Prostate gland (tissue), 2 donors: Measurements from ENCODE around the gene WWC2. TPM values are rescaled to one million over a fixed set of nuclear protein-coding genes. Genes with fewer than 3 reads are reported as not detected.
A peak's percentile ranks its signal among the peaks of the same experiment; 100 is the strongest.

ENCODE experiments used
- DNase-seq: peaks from one replicate; pipeline ENCODE4 v3.0.0-alpha.2; 2019; ENCODE audit warnings: low spot score
- H3K27ac ChIP-seq, 2 donors: fragments of 200-600 bp; sonication (generic); 2 replicates each; pipeline ENCODE4 v1.5.1; 2017 to 2019
- H3K27me3 ChIP-seq: fragments of 200-600 bp; sonication (generic); replicated peaks from 2 replicates; pipeline ENCODE4 v1.5.1; 2019; ENCODE audit not compliant: insufficient read depth
- H3K36me3 ChIP-seq, 2 donors: fragments of 200-600 bp; sonication (generic); 1 replicate in 1 of 2; 2 replicates in 1 of 2; pipeline versions ENCODE4 v1.5.1 to v1.8.1; 2017 to 2019
- H3K4me1 ChIP-seq: fragments of 200-600 bp; sonication (generic); replicated peaks from 2 replicates; pipeline ENCODE4 v1.5.1; 2019
- H3K4me3 ChIP-seq, 2 donors: fragments of 200-600 bp; sonication (generic); 2 replicates each; pipeline ENCODE4 v1.5.1; 2017 to 2019
- H3K9me3 ChIP-seq: fragments of 200-600 bp; sonication (generic); 2 replicates; pipeline ENCODE4 v1.5.1; 2017
- POLR2A ChIP-seq: fragments of 450-650 bp; IDR thresholded peaks from one replicate; pipeline ENCODE4 v1.6.1; 2016; ENCODE audit warnings: antibody characterized with exemption, mild to moderate bottlenecking
- POLR2AphosphoS5 ChIP-seq: sonication (generic); formaldehyde crosslinking; IDR thresholded peaks from one replicate; pipeline ENCODE4 v1.6.1; 2017; ENCODE audit warnings: antibody characterized with exemption
- WGBS: methylation state at CpG from one replicate; pipeline ENCODE4 v1.1.5; 2018; 5-methylcytosine and 5-hydroxymethylcytosine counted together
- intact Hi-C: fragments of 100-400 bp; cut with DNase I; formaldehyde crosslinking; loops from one replicate; pipeline ENCODE4 v1.14.2; 2022
- total RNA-seq, 2 donors: library from RNA; depleted of rRNA; stranded (reverse); fragments of >200 nt; gene quantifications; one replicate each; pipeline ENCODE4 v1.1.0, GENCODE V29; 2016
- TF ChIP-seq, protein P1 (sequence below), 4 experiments: fragments of 200-600 bp in 2 of 4; fragments of 450-650 bp in 2 of 4; sonication (generic) in 2 of 4; IDR thresholded peaks; 1 replicate in 3 of 4; 2 replicates in 1 of 4; pipeline ENCODE4 v1.5.1; 2016 to 2019; ENCODE audit warnings: antibody characterized with exemption in 4 of 4, mild to moderate bottlenecking in 2 of 4, moderate library complexity in 2 of 4

Gene WWC2
- total RNA-seq, 2 donors from 2014 or later, result 17.6 to 44.1 TPM

DNA sequence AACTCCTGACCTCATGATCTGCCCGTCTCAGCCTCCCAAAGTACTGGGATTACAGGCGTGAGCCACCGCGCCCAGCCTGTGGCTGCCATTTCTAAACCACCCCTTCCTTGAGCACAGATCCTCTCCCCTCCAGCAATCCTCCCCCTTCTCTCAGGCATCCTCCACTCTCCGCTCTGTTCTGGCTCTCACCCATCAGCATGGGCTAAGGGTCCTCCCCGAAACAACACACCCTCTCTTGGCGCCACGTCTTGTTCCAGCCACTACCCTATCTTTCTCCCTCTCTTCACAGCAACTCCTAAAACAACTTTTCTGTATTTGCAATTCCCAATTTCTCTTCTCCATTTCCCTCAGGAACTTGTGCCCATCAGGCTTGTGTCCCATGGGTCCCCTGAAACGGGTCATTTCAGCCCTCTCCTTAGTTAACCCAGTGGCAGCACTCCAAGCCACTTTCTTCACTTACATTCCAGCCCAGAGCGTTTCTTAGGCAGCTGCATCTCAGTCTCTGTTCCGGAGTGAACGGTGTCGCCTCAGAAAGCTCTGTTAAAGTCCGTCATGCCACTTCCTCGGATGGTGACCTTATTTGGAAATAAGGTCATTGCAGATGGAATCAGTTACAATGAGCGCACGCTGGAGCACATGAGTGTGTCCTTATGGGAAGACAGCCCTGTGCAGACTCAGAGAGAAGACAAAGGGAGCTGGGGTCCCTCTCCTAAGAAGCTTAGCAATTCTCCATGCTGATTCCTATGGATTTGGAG, 251.4 kb downstream of the WWC2 start:
- intact Hi-C loops, result no loop called here
- H3K27me3 ChIP-seq, result no peaks in the 10 kb centered on the region
- DNase-seq, result no peak
- H3K4me3 ChIP-seq, result no peak overlapping the region
- TF ChIP-seq POLR2A, result no peak
- no peak for TF ChIP-seq POLR2AphosphoS5
- TF ChIP-seq, protein P1, sequence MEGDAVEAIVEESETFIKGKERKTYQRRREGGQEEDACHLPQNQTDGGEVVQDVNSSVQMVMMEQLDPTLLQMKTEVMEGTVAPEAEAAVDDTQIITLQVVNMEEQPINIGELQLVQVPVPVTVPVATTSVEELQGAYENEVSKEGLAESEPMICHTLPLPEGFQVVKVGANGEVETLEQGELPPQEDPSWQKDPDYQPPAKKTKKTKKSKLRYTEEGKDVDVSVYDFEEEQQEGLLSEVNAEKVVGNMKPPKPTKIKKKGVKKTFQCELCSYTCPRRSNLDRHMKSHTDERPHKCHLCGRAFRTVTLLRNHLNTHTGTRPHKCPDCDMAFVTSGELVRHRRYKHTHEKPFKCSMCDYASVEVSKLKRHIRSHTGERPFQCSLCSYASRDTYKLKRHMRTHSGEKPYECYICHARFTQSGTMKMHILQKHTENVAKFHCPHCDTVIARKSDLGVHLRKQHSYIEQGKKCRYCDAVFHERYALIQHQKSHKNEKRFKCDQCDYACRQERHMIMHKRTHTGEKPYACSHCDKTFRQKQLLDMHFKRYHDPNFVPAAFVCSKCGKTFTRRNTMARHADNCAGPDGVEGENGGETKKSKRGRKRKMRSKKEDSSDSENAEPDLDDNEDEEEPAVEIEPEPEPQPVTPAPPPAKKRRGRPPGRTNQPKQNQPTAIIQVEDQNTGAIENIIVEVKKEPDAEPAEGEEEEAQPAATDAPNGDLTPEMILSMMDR (IDR thresholded peaks at IDR 0.05), result no peak
- no peak overlapping the region for H3K27ac ChIP-seq
- H3K9me3 ChIP-seq, result no peaks in the 10 kb centered on the region
- H3K36me3 ChIP-seq, result no peaks in the 10 kb centered on the region
- H3K4me1 ChIP-seq, result no peaks in the 10 kb centered on the region
- 88% methylated on average over 17 of the region's 17 CpGs for WGBS

DNA sequence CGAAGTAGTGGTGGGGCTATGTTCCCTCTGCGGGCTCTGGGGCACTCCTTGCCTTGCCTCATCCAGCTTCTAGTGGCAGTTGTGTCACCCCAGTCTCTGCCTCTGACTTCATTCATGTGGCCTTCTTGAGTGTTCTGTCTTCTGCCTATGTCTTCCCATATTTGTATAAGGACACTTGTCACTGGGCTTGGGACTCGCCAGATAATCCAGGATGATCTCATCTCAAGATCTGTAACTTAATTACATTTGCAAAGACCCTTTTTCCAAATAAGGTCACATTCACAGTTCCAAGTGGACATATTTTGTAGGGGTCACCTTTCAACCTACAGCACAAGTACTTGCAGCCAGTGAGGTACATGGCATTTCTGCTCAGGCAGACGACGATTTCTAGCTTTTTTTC, 253.5 kb downstream of the WWC2 start:
- intact Hi-C loops, result no loop called here
- Histone ChIP-seq H3K36me3 (no peaks in the 10 kb centered on the region), H3K4me1 (no peaks in the 10 kb centered on the region), H3K27ac (no peak overlapping the region), H3K27me3 (no peaks in the 10 kb centered on the region), H3K4me3 (no peak overlapping the region), H3K9me3 (no peaks in the 10 kb centered on the region)
- TF ChIP-seq, protein P1 (IDR thresholded peaks at IDR 0.05), result no peak
- TF ChIP-seq POLR2AphosphoS5 (no peak), POLR2A (no peak)
- 88% methylated on average over 5 of the region's 5 CpGs for WGBS
- DNase-seq, result no peak

DNA sequence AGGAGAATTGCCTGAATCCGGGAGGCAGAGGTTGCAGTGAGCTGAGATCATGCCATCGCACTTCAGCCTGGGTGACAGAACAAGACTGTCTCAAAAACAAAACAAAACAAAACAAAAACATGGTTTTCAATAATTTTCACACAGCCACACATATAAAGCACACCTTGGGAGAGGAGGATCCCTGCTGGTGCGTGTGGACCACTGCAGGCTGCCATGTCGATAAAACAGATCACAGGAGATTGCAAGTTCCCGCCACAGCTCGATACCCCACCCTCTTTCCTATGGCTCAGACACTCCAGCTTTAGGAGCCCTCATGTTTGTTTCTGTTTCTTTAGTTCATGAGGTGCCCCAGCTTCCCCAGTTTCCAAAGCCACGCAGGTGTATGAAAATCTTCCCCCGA, 254.5 kb downstream of the WWC2 start:
- Histone ChIP-seq H3K9me3 (no peaks in the 10 kb centered on the region), H3K4me3 (no peak overlapping the region), H3K4me1 (no peaks in the 10 kb centered on the region), H3K27me3 (no peaks in the 10 kb centered on the region), H3K27ac (no peak overlapping the region), H3K36me3 (no peaks in the 10 kb centered on the region)
- intact Hi-C loops, result no loop called here
- TF ChIP-seq POLR2AphosphoS5, result no peak
- TF ChIP-seq POLR2A, result no peak
- TF ChIP-seq, protein P1 (IDR thresholded peaks at IDR 0.05), result no peak
- no peak for DNase-seq
- 85% methylated on average over 8 of the region's 8 CpGs for WGBS

DNA sequence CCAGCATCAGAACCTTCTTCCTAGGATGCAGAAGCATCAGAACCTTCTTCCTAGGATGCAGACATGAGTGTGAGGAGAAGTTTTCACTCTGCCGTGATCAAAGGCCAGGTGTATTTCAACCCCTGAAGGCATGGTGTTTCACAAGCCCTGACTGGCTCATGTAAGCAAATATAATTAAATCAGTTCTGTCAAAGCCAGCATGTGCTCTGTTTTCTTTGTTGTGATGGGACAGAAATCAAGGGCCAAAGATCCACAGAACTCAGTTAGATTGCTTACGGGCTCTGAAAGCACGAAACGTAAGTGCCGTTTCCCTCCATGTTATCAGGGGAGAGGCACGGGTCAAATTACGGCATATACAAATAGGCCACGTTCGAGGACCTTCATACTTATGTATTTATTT, 255.2 kb downstream of the WWC2 start:
- DNase-seq, result peak; percentile 17
- WGBS, result 37% methylated on average over 9 of the region's 9 CpGs
- intact Hi-C loops, result no loop called here
- TF ChIP-seq POLR2AphosphoS5, result no peak
- TF ChIP-seq POLR2A, result no peak
- TF ChIP-seq, protein P1 (IDR thresholded peaks at IDR 0.05), result no peak
- H3K9me3 ChIP-seq, result no peaks in the 10 kb centered on the region
- H3K27me3 ChIP-seq, result no peaks in the 10 kb centered on the region
- no peak overlapping the region for H3K27ac ChIP-seq
- H3K36me3 ChIP-seq, result no peaks in the 10 kb centered on the region
- no peaks in the 10 kb centered on the region for H3K4me1 ChIP-seq
- H3K4me3 ChIP-seq, result no peak overlapping the region

DNA sequence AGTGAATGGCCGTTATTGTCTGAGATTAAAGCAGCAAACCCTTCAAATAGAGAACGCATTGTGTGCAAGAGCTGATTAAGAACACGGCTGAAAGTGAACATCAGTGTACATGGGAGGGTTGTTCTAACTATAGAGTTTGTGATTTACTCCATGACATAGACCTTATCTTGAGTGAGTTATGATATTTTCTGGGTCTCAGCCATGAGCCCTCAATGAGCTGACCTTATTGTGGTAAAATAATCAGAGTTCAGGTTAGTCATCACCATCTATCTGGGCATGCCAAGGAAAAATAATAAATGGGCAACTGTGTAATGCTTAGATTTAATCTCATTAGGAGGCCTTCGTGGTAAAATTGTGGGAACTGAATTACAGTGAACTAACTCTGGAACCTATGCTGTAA, 256.3 kb downstream of the WWC2 start:
- no peaks in the 10 kb centered on the region for H3K4me1 ChIP-seq
- no peak for TF ChIP-seq POLR2A
- TF ChIP-seq, protein P1 (IDR thresholded peaks at IDR 0.05), result no peak
- TF ChIP-seq POLR2AphosphoS5, result no peak
- no peaks in the 10 kb centered on the region for H3K27me3 ChIP-seq
- no peak overlapping the region for H3K27ac ChIP-seq
- intact Hi-C loops, result no loop called here
- H3K4me3 ChIP-seq, result no peak overlapping the region
- H3K9me3 ChIP-seq, result no peaks in the 10 kb centered on the region
- no peak for DNase-seq
- WGBS, result 33% methylated on average over 4 of the region's 4 CpGs
- H3K36me3 ChIP-seq, result no peaks in the 10 kb centered on the region
